ENCODE data around the gene C2.

DNA sequence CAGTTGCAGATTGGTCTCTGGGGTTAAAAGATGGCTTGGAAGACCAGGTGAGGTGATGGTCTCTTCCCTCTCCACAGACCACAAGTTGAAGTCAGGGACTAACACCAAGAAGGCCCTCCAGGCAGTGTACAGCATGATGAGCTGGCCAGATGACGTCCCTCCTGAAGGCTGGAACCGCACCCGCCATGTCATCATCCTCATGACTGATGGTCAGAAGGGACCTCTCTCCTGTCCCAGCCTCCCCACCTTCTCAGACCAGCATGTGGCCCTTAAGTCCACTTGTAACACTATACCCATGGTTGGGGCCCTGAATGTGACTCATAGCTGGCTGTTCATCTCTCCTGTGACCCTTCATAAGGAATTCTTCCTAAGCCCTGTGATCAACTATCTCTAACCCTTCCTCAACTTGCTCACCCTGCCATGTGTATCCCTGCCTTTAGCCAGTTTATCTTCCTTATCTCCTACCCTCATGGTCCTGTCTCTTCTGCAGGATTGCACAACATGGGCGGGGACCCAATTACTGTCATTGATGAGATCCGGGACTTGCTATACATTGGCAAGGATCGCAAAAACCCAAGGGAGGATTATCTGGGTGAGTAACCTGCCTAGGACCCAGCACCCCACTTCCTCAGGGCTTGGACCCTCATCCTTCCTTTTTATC, 21.4 kb downstream of the C2 start:
- TF ChIP-seq NFIC (IDR thresholded peaks at IDR 0.05), result no peak
- TF ChIP-seq, protein P1, sequence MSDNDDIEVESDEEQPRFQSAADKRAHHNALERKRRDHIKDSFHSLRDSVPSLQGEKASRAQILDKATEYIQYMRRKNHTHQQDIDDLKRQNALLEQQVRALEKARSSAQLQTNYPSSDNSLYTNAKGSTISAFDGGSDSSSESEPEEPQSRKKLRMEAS (IDR thresholded peaks at IDR 0.05), result no peak
- no peak for TF ChIP-seq TCF12 (IDR thresholded peaks at IDR 0.05; ENCODE audit: low read depth)
- TF ChIP-seq TAF1 (IDR thresholded peaks at IDR 0.05; ENCODE audit: low read depth), result no peak
- TF ChIP-seq CREB1 (IDR thresholded peaks at IDR 0.05; ENCODE audit: low read depth), result no peak
- TF ChIP-seq YY1 (IDR thresholded peaks at IDR 0.05; ENCODE audit: low read depth), result no peak
- TF ChIP-seq TEAD4 (IDR thresholded peaks at IDR 0.05), result no peak
- no peak for TF ChIP-seq RAD21 (IDR thresholded peaks at IDR 0.05; ENCODE audit: low read depth)
- TF ChIP-seq EGR1 (IDR thresholded peaks at IDR 0.05), result no peak
